Measurements from ENCODE around the gene PLCL2. TPM values are rescaled to one million over a fixed set of nuclear protein-coding genes. Genes with fewer than 3 reads are reported as not detected.

PLCL2 gene
- total RNA-seq, 4 donors from 2014 or later = 18.1 to 31.3 (median 27.7) TPM

- no peak for TF ChIP-seq CTCF (IDR thresholded peaks at IDR 0.05; ENCODE audit: low read depth)
These were observed 38.4 kb downstream of the PLCL2 start for GRCh38 chr3:16923112-16923511.

- no peak for TF ChIP-seq CTCF (IDR thresholded peaks at IDR 0.05; ENCODE audit: low read depth)
These were observed 42.7 kb downstream of the PLCL2 start for GRCh38 chr3:16927485-16927884.

GRCh38 chr3:16928386-16929132 is 43.8 kb downstream of the PLCL2 start:
- TF ChIP-seq CTCF (IDR thresholded peaks at IDR 0.05; ENCODE audit: low read depth) = no peak

- no peak for TF ChIP-seq CTCF (IDR thresholded peaks at IDR 0.05; ENCODE audit: low read depth)
These were observed 44.6 kb downstream of the PLCL2 start for GRCh38 chr3:16929311-16929710.

GRCh38 chr3:16932877-16933276 is 48.1 kb downstream of the PLCL2 start:
- TF ChIP-seq CTCF (IDR thresholded peaks at IDR 0.05; ENCODE audit: low read depth) = no peak

GRCh38 chr3:16935781-16936180 is 51.0 kb downstream of the PLCL2 start:
- TF ChIP-seq CTCF (IDR thresholded peaks at IDR 0.05; ENCODE audit: low read depth) = no peak

GRCh38 chr3:16936233-16936632 is 51.5 kb downstream of the PLCL2 start:
- no peak for TF ChIP-seq CTCF (IDR thresholded peaks at IDR 0.05; ENCODE audit: low read depth)

All from subcutaneous adipose tissue (tissue), 4 donors.